HG03280 (cell line): ENCODE data around the gene PEF1.

Experiments
- ATAC-seq: cut with Tn5 transposase; IDR thresholded peaks from one replicate; pipeline ENCODE4 v1.9.1; 2021; ENCODE audit warnings: mild to moderate bottlenecking, moderate library complexity; ENCODE audit not compliant: unreplicated experiment

Gene PEF1, protein sequence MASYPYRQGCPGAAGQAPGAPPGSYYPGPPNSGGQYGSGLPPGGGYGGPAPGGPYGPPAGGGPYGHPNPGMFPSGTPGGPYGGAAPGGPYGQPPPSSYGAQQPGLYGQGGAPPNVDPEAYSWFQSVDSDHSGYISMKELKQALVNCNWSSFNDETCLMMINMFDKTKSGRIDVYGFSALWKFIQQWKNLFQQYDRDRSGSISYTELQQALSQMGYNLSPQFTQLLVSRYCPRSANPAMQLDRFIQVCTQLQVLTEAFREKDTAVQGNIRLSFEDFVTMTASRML

DNA sequence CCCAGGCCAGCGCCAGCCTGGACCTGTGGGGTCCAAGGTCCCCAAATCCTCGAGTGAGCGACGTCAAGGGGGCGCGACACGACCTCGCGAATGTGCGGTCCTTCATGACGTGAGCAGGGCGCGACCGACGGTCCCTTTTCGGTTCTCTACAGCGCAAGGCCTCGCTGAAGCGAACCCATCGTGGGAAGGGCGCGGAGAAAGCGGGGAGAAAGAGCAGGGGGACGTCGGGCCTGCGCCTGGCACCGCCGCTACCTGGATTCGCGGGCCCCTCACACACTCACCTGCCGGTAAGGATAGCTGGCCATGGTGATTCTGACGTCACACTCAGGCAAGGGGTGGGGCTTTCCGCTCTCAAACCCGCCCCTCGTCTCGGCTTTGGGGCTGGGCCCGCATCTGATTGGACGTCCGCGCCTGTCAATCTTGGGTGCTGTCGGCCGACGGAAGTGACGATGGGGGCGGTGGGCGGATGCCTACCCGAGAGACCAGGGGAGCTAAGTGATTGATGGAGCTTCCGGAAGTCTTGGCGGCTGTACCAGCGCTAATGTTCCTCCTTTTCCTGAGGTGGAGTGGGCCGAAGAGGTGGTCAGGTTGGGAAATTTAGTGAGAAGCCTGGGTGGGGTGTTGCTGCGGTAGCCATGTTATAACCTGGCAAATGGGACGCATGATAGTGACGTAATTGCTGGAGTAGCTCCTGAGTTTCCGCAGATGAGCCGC is at the start of gene PEF1:
TSS of gene PEF1 (minus strand) at position 317 of the 714 bp plus-strand sequence. CDS start at position 305, 12 bp downstream.
- peak; percentile 90 for ATAC-seq

DNA sequence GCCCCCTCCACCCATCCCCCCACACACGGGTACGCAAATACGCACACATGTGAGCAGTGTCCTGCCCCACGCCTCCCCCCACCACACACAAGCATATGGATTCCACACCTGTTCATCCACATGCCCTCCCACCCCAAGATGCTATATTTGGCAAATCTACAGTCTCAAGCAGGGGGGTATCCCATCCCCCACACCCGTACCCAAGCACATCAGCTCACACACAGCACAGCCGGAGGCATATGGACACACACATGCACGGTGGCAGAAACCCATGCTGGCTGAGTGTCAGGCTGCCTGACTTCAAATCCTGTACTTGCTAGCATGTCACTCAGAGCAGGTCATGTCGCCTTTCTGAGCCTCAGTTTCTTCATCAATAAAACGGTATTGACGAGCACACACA is 48.6 kb upstream of the PEF1 start:
- no peak for ATAC-seq

DNA sequence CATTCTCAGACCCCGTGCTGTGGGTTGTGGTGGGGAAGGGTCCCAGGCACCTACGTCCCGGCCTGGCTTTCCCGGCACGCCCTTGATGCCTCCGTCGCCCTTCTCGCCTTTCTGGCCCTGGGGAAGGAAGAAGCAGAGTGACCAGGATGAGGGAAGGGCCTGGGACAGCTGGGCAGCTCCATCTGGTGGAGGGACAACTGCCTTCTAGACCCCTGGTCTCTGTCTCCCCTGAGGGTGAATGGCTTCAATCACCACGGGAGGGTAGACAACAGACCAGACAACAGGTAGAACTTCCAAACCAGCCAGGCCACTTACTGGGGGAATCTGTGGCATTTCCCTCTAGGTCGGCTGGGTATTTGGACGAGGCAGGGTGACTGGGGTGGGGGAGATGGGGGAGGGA is 47.3 kb upstream of the PEF1 start:
- no peak for ATAC-seq

DNA sequence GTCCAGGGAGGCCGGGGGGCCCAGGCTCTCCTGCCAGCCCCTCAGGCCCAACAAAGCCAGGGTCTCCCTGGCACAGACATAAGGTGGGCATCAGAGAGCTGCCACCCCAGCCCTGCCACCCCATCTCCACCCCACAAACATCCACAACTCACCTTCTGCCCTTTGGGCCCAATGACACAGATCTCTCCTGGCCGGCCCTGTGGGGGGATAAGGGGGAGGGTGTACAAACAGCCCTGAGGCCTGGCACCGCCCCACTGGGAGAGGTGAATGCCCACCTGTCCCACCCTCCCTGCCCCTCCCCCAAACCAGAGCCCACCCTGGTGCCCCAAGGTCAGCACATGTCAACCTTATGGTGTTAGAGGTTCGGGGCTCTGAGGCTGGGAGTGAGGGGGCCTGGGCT is 46.8 kb upstream of the PEF1 start:
- ATAC-seq, result no peak

DNA sequence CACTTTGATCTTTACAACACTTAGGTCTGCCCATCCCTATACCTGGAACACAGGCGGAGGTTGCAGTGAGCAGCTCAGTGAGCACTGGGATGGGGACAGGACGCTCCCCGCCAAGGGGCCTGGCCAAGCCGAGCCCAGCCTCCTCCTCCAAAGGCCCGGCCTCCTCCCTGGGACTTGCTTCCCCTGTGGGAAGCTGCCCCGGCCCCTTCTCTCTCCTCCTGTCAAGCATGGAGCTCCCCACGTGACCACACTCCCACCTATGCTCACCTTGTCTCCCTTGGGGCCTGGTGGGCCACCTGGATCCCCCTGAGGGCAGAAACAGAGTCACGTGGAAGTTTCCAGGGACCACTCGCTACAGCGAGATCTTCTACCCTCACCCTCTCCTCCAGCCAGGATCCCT is 46.2 kb upstream of the PEF1 start:
- ATAC-seq, result no peak

DNA sequence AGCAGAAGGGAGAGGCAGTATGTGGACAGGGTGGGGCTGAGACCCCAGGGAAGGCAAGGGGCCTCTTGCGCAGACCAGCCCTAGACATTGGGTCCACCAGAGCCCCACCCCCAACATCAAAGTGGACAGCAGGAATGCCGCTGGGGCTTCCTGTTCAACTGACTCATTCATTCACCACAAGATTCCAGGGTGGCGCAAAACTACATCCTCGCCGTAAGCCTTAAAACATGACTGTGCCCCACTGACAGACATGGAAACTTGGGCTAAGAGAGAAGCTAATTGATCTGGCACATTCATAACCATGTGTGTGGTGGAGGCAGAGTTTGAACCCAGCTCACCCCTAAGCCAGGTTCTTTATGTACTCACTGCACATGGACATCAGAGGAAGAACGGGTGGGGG is 45.2 kb upstream of the PEF1 start:
- ATAC-seq, result no peak

DNA sequence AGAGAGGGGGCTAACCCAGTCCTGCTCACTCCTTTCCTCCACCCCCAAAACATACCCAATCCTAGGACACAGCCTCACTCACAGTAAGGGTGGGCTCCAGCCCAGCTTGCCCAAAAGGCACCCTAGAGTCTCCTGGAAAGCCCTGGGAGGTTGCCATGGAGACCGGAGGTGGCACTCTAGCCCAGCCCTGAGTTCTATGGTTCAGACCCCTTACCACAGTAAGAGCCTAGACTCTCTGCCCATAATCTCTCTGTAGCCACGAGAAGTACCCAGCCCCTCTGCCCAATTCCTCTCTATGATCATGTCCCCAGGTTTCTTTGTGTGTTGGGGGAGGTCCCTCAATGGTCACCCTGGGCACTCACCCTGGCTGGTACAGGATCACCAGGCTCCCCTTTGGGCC is 44.7 kb upstream of the PEF1 start:
- ATAC-seq, result no peak

DNA sequence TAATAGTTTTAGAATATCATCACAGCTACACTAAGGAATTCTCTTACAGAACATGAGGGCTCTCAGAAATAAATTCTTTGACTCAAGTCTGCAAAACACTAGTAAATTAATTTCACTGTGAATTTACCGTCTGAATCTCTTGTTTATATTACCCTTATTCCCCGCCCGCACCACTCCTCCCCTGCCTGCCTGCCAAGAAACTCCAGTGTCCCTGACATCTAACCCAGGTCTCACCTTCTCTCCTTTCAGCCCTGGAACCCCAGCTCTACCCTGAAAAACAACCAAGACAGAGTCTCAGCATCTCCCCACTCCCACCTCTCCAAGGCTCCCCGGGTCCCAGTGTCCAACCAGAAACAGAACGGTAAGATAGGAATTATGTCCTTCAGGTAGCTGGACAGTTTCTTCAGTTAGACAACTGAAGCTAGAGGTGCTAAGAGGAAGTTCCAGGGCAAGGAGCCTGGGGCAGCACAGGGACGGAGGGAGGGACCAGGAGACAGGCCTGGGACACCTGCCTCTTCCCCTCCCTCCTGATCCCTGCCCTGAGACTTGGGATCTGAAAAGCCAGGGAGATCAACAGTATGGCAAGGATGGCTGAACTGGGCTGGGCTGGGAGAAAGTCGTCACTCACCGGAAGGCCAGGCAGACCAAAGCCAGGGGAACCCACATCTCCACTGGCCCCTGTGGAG is 43.7 kb upstream of the PEF1 start:
- no peak for ATAC-seq

DNA sequence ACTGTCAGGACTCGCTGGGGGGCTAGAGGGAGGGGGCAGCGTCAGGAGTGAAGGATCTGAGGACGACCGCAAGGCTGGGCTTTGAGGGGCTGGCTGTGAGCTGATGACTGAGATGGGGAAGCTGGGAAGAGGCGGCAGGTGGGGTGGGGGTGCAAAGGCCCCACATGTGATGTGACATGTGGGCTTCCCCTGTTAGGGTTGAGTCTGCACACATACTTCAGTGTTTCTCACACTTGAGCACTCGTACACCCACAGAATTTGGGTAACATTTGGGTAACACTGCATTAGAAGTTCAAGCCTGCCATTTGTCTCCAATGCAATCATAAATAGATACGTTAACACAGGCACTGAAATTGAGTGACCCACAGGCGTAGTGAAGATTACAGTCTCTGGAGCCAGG is 42.9 kb upstream of the PEF1 start:
- ATAC-seq, result no peak

DNA sequence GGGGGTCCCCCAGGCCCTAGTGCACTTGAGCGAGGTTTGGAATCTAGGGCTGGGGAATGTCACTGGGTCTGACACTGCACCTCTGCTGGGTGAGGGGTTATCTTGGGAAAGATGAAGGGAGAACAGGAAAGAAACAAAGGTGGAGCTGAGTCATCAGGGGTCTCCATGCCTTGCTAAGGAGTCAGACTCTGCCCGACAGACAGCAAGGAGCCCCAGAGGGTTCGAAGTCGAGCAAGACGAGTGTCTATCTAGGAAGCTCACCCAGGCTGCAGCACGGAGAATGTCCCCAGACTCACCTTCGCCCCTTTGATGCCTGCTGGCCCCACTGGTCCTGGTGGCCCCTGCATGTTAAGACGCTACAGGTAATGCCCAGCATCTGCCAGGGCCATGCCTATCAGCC is 41.1 kb upstream of the PEF1 start:
- ATAC-seq, result no peak

DNA sequence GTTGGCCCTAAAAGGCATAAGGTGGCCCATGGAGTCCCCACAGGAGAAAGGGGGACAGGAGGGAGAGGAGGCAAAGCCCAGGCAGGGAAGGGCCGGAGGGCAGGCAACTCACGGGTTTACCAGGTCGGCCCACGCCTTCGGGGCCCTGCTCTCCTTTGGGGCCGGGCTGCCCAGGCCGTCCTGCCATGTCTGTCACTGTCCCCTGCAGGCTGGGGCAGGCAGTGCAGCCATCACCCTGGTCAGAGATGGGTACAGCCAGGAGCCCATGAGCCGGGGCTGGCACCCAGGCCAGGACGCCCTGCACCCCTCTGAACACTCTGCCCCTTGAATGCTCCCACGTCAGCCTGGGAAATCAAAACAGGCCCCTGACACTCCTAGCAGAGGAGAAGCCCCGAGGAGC is 39.3 kb upstream of the PEF1 start:
- ATAC-seq, result no peak

DNA sequence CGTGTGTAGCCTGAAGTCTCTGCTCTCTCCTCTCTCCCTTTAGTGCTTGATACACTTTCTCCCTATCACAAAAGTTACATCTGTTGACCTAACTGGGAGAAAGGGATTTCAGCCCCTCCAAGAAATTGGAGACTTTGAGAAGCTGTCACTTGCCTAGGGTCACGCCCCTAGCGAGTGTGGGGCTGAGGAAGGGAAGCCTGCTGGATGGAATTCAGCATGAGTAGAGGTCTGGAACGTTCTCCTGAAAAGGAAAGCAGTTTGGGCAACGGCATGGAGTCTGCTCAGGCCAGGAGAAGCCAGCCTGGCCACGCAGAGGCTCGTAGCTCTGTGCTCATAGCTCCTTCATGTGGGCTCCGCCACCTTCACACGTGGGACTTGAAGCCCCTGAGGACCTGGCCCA is 36.7 kb upstream of the PEF1 start:
- no peak for ATAC-seq

DNA sequence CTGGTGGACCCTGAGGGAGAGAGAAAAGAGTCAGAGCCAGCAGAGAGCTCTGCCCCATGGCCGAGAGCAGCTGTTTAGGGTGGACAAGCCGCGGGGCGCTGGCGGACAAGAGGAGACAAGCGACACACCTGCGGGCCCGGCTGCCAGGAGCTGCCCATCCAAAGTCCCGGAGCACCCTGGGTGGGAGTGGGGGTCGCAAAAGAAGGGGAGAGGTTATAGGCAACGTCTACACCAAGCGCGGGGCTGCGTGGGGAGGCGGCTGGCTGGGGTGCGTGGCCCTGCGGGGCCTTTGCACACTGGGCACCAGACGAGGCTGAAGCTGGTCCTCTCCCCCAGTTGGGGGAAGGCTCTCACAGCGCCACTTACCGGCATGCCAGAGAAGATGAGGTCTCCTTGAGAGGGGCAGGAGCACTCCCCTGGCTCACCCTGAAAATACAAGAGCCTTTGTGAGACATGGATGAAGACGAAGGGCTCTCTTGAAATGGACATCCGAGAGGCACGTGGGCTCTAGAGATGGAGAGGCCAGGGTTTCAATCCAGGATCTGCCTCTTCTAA is 35.1 kb upstream of the PEF1 start:
- no peak for ATAC-seq

DNA sequence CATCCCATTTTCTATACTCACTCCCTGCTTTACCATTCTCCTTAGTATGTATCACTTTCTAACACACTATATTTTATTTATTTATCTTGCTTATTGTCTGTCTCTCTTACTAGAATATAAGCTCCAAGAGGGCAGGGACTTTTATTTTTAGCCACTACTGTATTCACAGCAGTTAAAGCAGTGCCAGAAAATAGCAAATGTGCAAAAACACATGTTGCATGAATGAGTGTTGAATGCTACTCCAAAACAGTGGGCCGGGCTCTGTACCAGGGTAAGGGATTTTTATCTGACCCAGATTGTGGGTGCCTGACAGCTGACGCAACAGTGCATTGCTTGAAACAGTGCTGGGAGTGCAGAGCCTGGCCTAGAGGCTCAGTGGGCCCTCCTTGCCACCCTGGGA is 34.4 kb upstream of the PEF1 start:
- no peak for ATAC-seq

DNA sequence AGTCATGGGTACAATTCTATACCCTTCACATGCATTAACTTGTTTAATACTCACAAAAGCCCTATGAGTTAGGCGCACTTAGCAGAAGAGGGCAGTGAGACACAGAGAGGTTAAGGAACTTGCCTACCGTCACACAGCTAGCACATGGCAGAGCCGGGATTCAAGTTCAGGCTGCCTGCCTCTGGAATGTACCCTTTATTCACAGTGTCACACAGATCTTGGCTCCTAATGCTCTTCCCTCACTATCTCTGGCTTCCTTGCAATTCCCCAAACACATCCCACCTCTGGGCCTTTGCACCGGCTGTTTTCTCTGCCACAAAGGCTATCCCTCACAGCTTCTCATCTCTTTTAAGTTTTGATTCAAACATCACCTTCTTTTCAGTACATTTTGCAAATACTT is 34.0 kb upstream of the PEF1 start:
- no peak for ATAC-seq

DNA sequence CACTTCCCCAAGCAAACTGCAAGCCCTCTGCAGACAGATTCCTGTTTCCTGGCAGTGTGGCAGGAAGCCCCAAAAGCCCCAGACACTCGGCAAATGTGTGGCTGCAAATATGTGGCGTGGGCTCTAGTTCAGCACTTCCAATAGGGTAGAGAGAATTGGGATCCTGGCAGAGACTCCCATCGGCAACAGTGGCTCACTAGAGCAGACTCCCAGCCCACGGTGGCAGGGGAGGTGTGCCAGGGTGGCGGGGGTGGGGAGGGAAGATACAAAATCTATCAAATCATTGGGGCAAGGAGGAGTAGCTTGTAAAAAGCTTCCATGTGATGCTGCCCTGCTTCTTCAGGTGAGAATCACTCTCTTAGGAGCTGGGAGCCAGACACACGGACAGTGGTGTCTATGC is 33.3 kb upstream of the PEF1 start:
- ATAC-seq, result no peak

DNA sequence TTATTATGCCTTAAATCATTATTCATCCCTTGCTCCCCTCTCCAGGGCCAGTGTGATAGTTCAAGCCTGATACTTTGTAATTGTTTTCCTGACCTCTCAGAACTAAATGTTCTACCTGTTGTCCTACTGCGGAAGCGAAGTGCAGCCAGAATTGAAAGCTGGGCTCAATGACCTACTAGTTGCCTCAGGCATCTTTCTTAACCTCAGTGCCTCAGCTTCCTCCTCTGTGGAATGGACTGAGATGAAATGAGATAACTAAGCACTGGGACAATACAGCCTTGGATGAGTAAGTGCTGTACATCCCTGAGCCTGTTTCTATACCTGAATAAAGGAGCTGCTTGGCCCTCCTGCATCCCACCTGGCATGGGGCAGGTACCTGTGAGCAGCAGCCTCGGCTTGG is 32.7 kb upstream of the PEF1 start:
- no peak for ATAC-seq

DNA sequence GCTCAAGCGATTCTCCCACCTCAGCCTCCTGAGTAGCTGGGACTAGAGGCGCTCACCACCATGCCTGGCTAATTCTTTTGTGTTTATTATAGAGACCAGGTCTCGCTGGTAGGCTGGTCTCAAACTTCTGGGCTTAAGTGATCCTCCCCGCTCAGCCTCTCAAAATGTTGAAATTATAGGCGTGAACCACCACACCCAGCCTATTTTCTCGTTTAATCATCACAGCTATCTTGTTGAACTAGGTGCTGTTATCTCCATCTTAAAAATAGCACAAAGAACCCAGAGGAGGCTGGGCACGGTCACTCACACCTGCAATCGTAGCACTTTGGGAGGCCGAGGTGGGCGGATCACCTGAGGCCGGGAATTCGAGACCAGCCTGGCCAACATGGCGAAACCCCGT is 31.1 kb upstream of the PEF1 start:
- ATAC-seq, result no peak

DNA sequence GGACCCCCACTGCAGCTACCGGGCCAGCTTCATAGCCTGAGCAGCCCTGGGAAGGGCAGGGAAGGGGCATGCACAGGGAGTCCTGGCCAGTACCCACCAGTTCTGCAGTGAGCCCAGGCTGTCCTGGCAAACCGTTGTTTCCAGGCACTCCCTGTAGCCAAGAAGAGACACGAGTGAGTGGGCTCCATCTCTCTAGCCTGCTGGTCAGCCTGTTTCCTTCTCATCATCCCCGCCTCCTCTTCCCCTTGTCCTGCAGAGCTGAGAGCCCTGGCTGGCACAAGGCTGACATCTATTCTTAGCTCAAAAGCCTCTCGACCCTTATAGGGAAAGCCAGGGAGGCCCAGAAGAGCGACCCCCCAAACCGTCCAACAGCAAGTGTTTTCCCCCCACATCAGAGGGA is 30.5 kb upstream of the PEF1 start:
- no peak for ATAC-seq

DNA sequence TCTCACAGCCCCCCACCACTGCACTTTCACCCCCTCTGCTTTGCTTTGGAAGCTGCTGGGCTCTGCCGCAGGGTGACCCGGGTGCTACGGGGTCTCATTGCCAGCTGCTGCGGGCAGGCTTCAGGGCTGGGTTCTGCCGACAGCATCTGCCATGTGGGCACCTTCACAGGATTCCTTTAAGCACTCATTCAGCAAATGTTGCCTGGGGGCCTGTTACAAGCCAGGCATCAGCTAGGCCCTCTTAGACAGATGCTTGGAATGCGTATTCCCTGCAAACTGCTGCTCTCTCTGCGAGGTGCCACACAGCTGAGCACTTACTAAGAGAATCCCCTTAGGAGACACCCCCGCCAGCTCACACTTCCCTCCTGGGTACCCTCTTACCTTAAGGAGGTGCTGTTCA is 29.9 kb upstream of the PEF1 start:
- ATAC-seq, result no peak

DNA sequence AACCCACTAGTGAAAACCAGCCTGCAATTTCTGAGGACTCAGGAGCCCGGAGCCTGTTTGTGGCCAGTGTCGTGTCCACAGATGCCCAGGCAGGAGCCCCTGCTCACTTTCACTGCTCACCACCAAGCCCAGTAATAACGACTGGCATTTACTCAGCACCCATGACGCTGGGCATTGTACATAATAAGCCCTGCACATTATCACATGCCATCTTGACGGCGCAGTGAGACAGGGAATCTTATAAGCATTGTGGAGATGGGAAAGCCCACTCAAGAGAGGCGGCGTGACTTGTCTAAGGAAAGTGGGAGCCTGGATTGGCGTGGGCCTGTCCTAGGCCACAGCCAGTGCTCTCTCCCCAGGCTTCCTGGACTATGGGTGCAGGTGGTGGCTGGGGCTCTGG is 28.8 kb upstream of the PEF1 start:
- no peak for ATAC-seq

DNA sequence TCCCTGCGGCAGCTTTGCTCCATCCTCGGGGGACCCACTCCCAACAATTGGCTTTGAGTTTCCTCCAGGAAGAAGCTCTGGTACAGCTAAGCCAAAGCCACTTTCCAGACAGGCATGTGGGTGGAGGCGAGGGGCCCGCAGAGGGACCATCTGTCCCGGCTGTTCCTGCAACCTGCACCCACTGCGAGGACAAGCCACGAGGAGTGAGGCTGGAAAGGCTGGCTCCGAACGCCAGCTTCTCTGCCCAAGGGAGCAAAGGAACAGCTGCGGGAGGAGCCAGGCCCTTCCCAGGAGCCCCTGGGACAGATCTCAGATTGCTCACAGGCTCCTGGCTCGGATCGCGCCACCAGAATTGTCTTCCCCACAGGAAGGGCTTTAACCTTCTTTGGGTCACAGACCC is 28.3 kb upstream of the PEF1 start:
- no peak for ATAC-seq
